Pancreas (tissue), 10 donors: ENCODE data around the gene SULF2. TPM values are rescaled to one million over a fixed set of nuclear protein-coding genes. Genes with fewer than 3 reads are reported as not detected.

Source experiments
- ATAC-seq, 4 donors: fragments of 200-7000 bp; cut with Tn5 transposase; one replicate each; pipeline versions ENCODE4 v1.8.0 to v1.9.1; 2020; ENCODE audit warnings: mild to moderate bottlenecking in 4 of 4, moderate library complexity in 4 of 4
- DNase-seq, 6 donors: peaks; one replicate each; pipeline ENCODE4 v3.0.0-alpha.2; 2020
- FAIRE-seq: peaks from 2 replicates; lab custom pipeline; 2012; peaks lifted over from hg19 to GRCh38; lab: Jason Lieb, UNC
- H3K27ac ChIP-seq, 4 donors: fragments of 200-600 bp; sonication (generic); 1 replicate in 3 of 4; 2 replicates in 1 of 4; pipeline versions ENCODE4 v1.5.0 to v1.8.0; 2020
- H3K27me3 ChIP-seq, 4 donors: fragments of 200-600 bp; one replicate each; pipeline ENCODE4 v1.8.0; 2021
- H3K36me3 ChIP-seq, 3 donors: fragments of 200-600 bp; sonication (generic) in 1 of 3; one replicate each; pipeline versions ENCODE4 v1.5.0 to v1.8.0; 2020 to 2021
- H3K4me1 ChIP-seq, 3 donors: fragments of 200-600 bp; one replicate each; pipeline ENCODE4 v1.8.0; 2021
- H3K4me3 ChIP-seq, 4 donors: fragments of 200-600 bp; sonication (generic) in 2 of 4; one replicate each; pipeline versions ENCODE4 v1.5.0 to v1.8.0; 2020 to 2021
- H3K9me3 ChIP-seq, 4 donors: fragments of 200-600 bp; one replicate each; pipeline ENCODE4 v1.8.0; 2021
- WGBS, 2 donors: extraction: QIAGEN DNeasy Blood & Tissue Kit; methylation state at CpG; one replicate each; pipeline ENCODE4 v1.1.7; 2013; 5-methylcytosine and 5-hydroxymethylcytosine counted together
- intact Hi-C, 3 donors: fragments of 100-400 bp; cut with DNase I; formaldehyde crosslinking; loops; one replicate each; pipeline versions ENCODE4 v1.11.1 to v1.14.2; 2022
- polyA plus RNA-seq, 2 donors: library from polyadenylated mRNA; stranded (reverse); fragments of 200-250 nt; gene quantifications; one replicate each; pipeline ENCODE4 v1.2.3, GENCODE V29; 2013
- total RNA-seq, 6 donors: library from RNA; stranded (reverse); fragmentation: NEBNext Ultra II Directional in 4 of 6; extraction: Animal tissue kit (Norgen Biotek cat#: 25700) in 4 of 6; gene quantifications; one replicate each; pipeline versions ENCODE4 v1.2.1 to v1.2.4, GENCODE V29; 2021 to 2023
- TF ChIP-seq, protein P1 (sequence below), 4 donors: fragments of 200-600 bp; sonication (generic) in 3 of 4; IDR thresholded peaks; one replicate each; pipeline versions ENCODE4 v1.5.0 to v1.8.0; 2021; ENCODE audit warnings: antibody characterized with exemption in 4 of 4
- donor health status: healthy with polysubstance abuse.
- donor health status: DM: no; HTN: no; CAD: no; lungs with moderate emphysema.
- donor health status: DM: no; HTN: no; CAD: no.
- donor health status: control.
- donor health status: control.
- donor health status: Bipolar disorder and iron deficiency.
- donor health status: DM: yes; HTN: yes; CAD: no.
- donor health status: DM: no; HTN: no; CAD: no.
- donor health status: DM: no; HTN: no; CAD: no.
- donor health status: DM: yes; HTN: yes; CAD: no.

SULF2 gene
- total and polyA plus RNA-seq, 8 donors: 4.5 to 41.7 (median 9.2) TPM

DNA sequence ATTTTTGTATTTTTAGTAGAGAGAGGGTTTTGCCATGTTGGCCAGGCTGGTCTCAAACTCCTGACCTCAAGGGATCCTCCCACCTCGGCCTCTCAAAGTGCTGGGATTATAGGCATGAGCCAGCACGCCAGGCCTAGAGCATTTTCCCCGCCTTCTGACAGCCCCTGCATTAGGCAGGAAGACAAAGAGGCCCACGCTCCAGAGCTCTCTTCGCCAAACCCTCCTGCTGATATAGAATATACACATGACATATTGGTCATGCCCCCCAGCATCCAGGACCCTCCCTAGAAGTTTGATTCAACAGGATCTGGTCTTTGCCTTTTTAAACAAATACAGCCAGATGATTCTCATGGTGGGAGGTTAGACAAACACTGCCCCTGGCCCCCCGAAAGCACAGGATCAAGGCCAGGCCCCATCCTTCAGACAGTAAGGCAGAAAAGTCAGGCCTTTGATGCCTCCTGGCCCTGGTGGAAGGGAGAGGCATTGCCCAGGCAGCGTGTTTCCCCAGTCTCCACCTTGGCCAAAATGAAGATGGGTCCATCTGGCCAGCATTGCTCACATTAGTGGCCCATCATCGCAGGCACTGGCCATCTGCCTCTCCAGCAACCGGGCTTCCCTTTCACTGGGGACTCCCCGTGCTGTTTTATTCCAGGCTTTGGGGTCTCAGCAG lies 4.4 kb downstream of the SULF2 start:
- no peak for FAIRE-seq
- Histone ChIP-seq H3K36me3 (no peaks in the 10 kb centered on the region), H3K27ac (no peak overlapping the region), H3K4me3 (no peak overlapping the region), H3K9me3 (no peaks in the 10 kb centered on the region), H3K4me1 (peaks cover 0 to 7% (median 4%) of the 10 kb centered on the region in 3 donors), H3K27me3 (no peaks in the 10 kb centered on the region)
- 90 to 92% methylated on average over 10 of the region's 10 CpGs for WGBS, 2 donors
- intact Hi-C loops: no loop called here
- no peak for ATAC-seq
- TF ChIP-seq, protein P1, sequence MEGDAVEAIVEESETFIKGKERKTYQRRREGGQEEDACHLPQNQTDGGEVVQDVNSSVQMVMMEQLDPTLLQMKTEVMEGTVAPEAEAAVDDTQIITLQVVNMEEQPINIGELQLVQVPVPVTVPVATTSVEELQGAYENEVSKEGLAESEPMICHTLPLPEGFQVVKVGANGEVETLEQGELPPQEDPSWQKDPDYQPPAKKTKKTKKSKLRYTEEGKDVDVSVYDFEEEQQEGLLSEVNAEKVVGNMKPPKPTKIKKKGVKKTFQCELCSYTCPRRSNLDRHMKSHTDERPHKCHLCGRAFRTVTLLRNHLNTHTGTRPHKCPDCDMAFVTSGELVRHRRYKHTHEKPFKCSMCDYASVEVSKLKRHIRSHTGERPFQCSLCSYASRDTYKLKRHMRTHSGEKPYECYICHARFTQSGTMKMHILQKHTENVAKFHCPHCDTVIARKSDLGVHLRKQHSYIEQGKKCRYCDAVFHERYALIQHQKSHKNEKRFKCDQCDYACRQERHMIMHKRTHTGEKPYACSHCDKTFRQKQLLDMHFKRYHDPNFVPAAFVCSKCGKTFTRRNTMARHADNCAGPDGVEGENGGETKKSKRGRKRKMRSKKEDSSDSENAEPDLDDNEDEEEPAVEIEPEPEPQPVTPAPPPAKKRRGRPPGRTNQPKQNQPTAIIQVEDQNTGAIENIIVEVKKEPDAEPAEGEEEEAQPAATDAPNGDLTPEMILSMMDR (IDR thresholded peaks at IDR 0.05): no peak
- no peak for DNase-seq

DNA sequence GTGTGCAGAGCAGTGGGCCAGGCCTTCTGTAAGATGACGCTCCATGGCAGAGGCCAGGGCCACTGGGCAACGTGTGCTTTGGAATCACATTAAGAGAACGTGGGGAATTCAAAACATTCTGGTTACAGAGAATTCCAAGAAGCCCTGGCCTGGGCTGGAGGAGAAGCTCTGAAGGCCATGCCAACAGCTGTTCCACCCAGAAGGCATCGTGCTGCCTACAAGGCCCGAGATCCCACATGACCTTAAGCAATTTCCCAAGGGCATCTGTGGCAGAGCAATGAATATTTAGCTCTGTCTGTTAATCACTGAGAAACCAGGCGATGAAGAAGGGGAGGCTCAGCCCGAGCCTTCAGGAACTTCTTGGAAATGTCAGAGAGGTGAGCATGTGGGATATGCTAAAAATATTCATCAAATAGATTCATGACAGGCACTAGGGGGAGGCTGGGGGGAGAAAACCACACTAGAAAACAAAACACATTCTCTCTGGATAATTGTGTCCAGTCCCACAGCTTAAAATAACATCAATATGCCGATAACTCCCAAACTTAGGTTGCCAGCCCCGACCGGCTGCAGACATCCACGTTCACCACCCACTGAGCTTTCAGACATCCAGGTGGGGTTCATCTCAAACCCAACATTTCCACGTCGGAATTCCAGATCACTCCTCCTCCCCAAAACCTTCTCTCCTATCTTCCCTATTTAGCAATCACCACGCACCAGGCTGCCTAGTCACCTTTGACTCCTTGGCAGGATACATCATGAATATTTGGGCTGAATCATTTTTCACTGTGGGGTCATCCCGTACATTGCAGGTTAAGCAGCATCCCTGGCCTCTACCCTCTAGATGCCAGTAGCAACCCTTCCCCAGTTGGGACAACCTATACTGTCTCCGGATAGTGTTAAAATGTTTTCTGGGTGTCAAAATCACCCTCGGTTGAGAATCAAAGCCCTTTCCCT lies 6.6 kb downstream of the SULF2 start:
- FAIRE-seq: no peak
- Histone ChIP-seq H3K4me3 (no peak overlapping the region), H3K9me3 (no peaks in the 10 kb centered on the region), H3K27ac (no peak overlapping the region), H3K4me1 (no peaks in the 10 kb centered on the region), H3K36me3 (no peaks in the 10 kb centered on the region), H3K27me3 (no peaks in the 10 kb centered on the region)
- 73 to 79% methylated on average over 17 of the region's 17 CpGs for WGBS, 2 donors
- no peak for ATAC-seq
- DNase-seq: no peak
- TF ChIP-seq, protein P1 (IDR thresholded peaks at IDR 0.05): no peak
- intact Hi-C loops: no loop called here

DNA sequence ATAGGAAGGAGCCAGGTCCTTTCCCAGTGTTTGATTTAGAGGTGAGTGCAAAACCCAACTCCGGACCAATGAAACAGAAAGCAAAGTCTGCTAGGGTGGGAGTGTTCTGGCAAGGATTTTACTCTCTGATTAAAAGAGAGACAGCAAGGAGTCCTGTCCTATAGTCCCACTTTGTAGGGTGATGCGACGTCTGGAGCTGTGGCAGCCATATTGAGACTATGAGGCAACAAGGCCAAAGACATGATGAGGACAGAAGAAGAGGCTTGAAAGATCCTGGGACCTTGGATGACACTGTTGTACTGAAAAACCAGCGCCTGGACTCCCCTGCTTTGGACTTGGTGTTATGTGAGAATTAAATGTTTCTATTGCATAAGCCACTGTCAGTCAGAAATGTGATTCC lies 8.1 kb downstream of the SULF2 start:
- no peaks in the 10 kb centered on the region for H3K36me3 ChIP-seq
- H3K4me3 ChIP-seq: no peak overlapping the region
- intact Hi-C loops: no loop called here
- TF ChIP-seq, protein P1 (IDR thresholded peaks at IDR 0.05): no peak
- H3K9me3 ChIP-seq: no peaks in the 10 kb centered on the region
- 78 to 89% methylated on average over 4 of the region's 4 CpGs for WGBS, 2 donors
- no peak overlapping the region for H3K27ac ChIP-seq
- DNase-seq (no peak), FAIRE-seq (no peak), ATAC-seq (no peak)
- no peaks in the 10 kb centered on the region for H3K4me1 ChIP-seq
- no peaks in the 10 kb centered on the region for H3K27me3 ChIP-seq

DNA sequence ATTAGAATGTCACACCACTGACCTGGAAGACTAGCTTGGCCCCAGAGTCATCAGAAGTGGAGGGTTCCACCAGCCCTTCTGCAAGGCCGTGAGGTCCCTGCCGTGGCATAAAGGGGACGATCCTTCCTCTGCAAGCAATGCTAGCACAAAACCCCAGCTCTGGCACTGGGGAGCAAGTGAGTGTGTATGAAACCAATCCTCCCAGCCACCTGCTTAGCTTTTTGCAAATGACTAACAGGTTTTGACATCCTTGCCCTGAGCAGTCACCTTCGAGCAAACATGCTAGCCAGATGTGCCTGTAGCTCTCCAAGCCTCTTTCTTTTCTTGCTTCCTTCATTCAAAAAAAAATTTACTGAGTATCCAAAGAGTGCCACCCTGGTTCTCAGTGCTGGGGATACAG lies 8.6 kb downstream of the SULF2 start:
- TF ChIP-seq, protein P1 (IDR thresholded peaks at IDR 0.05): no peak
- FAIRE-seq (no peak), ATAC-seq (no peak), DNase-seq (no peak)
- intact Hi-C loops: no loop called here
- no peak overlapping the region for H3K27ac ChIP-seq
- no peaks in the 10 kb centered on the region for H3K36me3 ChIP-seq
- 53 to 60% methylated on average over 4 of the region's 4 CpGs for WGBS, 2 donors
- no peaks in the 10 kb centered on the region for H3K4me1 ChIP-seq
- H3K4me3 ChIP-seq: no peak overlapping the region
- H3K27me3 ChIP-seq: no peaks in the 10 kb centered on the region
- H3K9me3 ChIP-seq: no peaks in the 10 kb centered on the region
